C1 segment of cervical spinal cord (tissue), 14 donors: ENCODE data around the gene ZBTB46.
"Not testable (repeated sequence)": the region's sequence is repeated elsewhere in the genome, so short reads cannot be mapped to it uniquely, and the experiment has no call there.

Experiments used
- DNase-seq, 14 donors: peaks; one replicate each; lab custom pipeline; 2025; lab: John Stamatoyannopoulos, UW

The ZBTB46 gene

GRCh38 chr20:63819224-63819921 is 11.7 kb downstream of the ZBTB46 start:
- DNase-seq = no peak

- no peak for DNase-seq
Measured at GRCh38 chr20:63815615-63816253, 15.3 kb downstream of the ZBTB46 start.

- DNase-seq = no peak
Measured at GRCh38 chr20:63814891-63815614, 16.0 kb downstream of the ZBTB46 start.

- DNase-seq = no peak
Measured at GRCh38 chr20:63811491-63811875, 19.6 kb downstream of the ZBTB46 start.

GRCh38 chr20:63810730-63811490 is 20.2 kb downstream of the ZBTB46 start:
- DNase-seq = no peak

GRCh38 chr20:63809856-63810255 is 21.2 kb downstream of the ZBTB46 start:
- DNase-seq = no peak

GRCh38 chr20:63808964-63809674 is 21.9 kb downstream of the ZBTB46 start:
- no peak for DNase-seq

- no peak for DNase-seq
Measured at GRCh38 chr20:63808145-63808724, 22.8 kb downstream of the ZBTB46 start.

- no peak for DNase-seq
Measured at GRCh38 chr20:63807654-63808053, 23.4 kb downstream of the ZBTB46 start.

GRCh38 chr20:63804308-63804636 is 26.8 kb downstream of the ZBTB46 start:
- no peak for DNase-seq

- no peak for DNase-seq
Measured at GRCh38 chr20:63802469-63803240, 28.4 kb downstream of the ZBTB46 start.

GRCh38 chr20:63801174-63801573 is 29.9 kb downstream of the ZBTB46 start:
- not testable (repeated sequence) for DNase-seq

GRCh38 chr20:63800411-63800810 is 30.7 kb downstream of the ZBTB46 start:
- DNase-seq = not testable (repeated sequence)

GRCh38 chr20:63799127-63799526 is 31.9 kb downstream of the ZBTB46 start:
- DNase-seq = not testable (repeated sequence)

GRCh38 chr20:63797175-63797574 is 33.9 kb downstream of the ZBTB46 start:
- not testable (repeated sequence) for DNase-seq

GRCh38 chr20:63795178-63795830 is 35.8 kb downstream of the ZBTB46 start:
- no peak for DNase-seq

- DNase-seq = no peak
Measured at GRCh38 chr20:63794614-63795013, 36.5 kb downstream of the ZBTB46 start.

GRCh38 chr20:63792866-63793265 is 38.2 kb downstream of the ZBTB46 start:
- no peak for DNase-seq

- peak in 1 of 14 donors; percentile 61 for DNase-seq
Measured at GRCh38 chr20:63791497-63792156, 39.4 kb downstream of the ZBTB46 start.
